ENCODE data around the gene ZNF143.
"Not testable (repeated sequence)": the region's sequence is repeated elsewhere in the genome, so short reads cannot be mapped to it uniquely, and the experiment has no call there.

The ZNF143 gene

DNA sequence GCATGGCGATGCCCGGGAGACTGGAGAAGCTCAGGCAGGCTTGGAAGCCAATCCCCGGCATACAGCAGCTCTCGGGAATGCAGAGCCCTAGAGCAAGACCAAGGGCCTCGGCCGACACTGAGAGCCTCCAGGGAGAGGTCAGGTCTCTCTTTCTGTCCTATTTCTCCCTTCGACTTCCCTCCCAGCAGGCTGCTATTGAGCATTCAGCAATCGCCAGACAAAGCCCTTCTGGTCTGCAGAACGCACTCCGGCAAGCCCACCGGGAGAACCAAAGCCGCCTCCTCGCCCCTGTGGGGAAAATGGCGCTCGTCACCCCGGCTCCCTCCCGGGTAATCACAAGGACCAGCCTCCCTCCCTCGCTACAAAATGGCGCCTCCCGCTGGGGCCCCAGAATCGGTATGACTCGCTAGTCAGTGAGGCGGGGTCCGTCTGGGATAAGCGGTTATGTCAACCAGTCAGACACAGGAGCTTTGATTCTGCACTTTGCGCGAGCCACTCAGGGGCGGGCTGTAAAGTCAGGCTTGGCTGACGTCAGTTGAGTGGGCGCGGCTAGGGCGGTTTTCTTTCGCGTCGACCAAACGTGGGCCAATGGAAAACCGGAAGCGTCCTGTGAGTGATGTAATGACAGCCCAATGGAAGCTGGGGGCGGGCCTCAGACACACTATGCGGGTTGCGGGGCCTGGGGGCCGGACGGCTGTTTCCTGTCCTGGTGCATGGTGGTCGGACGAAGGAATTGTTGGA is at the start of gene ZNF143:
ZNF143 (plus strand) TSS at position 691 of the 741 bp plus-strand sequence. CDS start 10,297 bp downstream, outside the sequence.
- DNase-seq = peak; percentile 99

DNA sequence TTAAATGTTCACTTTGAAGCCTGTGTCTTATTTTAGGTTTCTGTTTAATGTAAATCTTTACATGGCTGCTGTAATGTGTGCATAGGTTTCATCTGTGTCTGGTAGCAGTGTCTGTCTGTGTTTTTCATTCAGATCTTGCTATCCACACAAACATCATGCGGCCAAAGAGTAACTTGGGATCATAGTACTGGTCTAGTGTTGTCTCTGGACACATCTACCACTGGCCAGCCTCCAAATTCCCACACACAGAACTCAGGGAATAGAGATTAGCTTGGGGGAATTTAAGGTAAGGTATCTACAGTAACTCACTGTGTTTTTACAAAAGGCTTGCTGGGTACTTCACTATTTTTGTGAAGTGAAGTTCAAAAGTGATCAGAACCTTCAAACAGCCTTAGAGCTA is 32.1 kb upstream of the ZNF143 start:
- no peak for DNase-seq

DNA sequence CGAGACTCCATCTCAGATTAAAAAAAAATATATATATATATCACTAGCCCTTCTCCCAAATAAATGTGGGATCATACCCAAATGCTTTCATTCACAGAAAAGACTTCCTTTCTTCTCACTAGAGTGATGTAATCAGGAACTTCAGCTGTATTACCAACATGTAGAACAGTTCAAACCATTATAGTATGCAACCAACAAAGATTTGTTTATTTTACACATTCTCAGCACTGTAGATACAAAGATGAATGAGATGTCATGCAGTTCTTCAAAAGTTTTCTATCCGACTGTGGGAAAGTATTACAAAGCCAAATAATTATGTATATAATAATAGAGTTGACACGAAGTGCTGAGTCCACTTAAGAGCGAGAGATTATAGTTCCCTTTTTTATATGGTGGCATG is 22.2 kb upstream of the ZNF143 start:
- no peak for DNase-seq

DNA sequence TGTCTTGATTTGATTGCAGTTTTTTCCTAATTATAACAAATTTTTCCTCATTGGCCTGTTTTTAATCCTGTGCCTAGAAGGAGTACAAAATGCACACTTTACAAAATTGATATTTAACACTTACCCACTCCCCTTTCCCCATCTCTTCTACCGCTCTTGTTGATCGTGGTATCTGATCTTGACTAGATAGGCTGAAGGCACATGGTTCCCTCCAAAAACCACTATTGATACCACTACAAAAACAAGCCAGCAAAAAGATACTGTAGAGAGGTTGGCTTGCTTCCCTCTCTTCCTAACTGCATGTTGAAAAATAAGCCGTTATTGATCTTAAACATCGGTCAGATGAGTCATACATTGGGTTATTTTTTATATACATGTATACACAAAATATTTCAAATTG is 14.6 kb upstream of the ZNF143 start:
- DNase-seq = no peak

DNA sequence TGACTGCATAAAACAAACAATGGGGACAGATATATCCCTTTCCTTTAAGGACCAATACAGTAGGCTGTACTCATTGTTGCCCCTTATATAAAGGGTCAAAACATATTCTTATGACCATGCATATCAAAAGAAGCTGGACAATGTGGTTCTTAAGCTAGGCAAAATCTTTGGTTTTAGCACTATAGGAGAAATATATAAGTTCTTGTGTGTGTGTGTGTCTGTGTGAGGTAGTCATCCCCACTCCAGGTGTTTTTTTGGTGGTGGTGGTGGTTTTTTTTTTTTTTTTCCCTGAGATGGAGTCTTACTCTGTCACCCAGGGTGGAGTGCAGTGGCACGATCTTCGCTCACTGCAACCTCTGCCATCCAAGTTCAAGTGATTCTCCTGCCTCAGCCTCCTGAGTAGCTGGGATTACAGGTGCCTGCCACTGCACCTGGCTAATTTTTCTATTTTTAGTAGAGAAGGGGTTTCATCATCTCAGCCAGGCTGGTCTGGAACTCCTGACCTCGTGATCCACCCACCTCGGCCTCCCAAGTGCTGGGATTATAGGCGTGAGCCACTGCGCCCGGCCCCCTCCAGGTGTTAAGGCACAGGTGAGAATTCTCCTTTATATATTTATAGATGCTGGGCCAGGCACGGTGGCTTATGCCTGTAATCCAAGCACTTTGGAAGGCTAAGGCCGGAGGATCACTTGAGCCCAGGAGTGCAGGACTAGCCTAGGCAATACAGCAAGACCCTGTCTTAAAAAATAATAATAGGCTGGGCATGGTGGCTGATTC is 12.0 kb upstream of the ZNF143 start:
- DNase-seq = no peak

DNA sequence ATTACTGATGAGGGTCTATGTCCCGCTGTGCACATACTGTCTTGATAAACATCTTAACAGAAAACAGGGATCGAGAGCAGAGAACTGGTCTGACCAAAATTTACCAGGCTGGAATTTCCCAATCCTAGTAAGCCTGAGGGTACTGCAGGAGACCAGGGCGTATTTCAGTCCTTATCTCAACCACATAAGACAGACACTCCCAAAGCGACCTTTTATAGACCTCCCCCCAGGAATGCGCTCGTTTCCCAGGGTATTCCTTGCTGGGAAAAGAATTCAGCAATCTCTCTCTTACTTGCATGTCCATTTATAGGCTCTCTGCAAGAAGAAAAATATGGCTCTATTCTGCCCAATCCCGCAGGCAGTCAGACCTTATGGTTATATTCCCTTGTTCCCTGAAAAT is 8.8 kb upstream of the ZNF143 start:
- DNase-seq = not testable (repeated sequence)

DNA sequence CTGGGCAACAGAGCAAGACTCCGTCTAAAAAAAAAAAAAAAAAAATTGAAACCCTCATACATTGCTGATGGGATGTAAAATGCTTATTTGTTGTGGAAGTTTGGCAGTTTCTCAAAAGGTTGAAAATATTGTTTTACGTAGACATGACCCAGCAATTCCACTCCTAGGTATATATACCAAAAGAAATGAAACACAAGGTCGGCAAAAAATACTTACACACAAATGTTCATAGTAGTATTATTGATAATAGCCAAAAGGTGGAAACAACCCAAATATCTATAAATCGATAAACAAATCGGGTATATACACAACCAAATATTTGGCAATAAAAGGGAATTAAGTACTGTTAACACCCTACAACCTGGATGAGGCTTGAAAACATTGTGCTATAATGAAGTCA is 5.1 kb upstream of the ZNF143 start:
- DNase-seq = no peak

DNA sequence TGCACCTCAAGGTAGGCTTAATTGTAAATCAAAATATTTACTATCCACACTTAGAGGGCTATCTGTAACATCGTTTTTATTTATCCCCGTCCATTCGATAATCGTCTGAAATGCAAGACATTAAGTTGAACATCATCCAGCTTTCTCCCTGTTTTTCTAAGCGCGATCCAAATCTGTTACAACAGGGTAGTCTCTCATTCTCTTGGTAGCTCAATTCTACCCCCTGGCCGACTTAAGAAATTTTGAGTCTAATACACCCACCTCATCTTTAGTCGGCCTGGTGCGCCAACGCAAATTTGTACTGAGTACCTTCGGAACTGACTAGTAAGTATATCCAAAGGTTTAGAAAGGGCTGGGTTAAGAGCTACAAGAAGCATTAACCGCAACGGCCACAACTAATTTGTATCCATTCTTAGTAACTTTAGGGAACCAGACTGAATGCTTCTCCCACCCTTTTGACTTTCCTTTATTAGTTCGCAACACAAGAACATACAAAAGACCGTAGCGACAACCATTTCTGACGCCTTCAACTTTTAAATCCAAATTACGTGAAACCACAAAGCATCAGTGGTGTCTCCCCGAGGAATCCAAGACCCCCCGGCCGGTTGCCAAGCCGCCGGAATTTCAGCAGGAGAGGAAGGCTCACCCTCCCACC is 1.0 kb upstream of the ZNF143 start:
- peak; percentile 18 for DNase-seq

DNA sequence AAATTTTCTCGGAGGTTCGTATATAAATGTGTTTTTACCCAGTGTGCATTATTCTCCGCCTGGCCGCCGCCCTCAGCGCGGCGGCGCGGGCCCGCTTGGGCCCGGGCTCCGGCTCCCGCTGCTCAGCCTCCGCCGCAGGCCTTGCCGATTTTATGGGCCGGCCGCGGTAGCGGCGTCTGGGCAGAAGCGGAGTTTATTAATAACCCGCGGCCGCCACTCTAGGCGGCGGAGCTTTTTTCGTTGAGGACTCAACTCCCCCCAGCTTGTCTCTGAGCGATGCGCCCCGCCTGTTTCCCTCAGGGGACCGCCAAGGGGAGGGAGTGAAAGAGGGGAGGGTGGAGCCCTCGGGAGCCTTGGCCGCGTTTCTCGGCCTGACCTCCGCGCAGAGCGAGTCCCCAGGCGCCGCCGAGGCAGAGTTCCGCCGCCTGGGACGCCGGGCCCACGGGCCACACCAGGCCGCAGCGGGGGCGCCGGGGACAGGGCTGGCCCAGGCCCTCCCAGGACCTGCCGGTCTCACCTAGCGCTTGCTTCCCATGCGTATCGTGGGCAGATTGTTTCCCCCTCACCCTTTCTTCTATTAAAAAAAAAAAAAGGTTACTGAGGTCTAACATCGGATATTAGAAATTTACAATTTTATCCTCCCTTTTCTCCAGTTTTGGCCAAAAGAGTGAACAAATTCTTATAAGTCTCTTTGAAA is 399 bp downstream of the ZNF143 start:
- DNase-seq = peak; percentile 91

DNA sequence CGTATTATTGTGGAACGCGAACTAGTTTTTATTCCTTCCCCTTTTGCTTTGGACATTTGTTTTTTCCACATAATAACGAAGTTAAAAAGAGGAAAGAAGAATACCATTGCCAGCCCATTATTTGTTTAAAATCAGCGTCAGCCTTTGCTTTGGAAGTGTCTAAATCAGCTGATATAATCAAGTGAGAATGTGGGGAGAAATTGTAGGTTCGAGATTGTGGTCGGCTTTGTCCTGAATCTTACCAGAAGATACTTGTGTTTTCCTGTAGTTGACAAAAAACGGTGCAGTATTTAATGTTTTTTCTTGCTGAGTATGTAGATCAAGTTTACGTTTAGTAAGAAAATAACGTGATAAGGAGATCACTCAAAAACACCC is 935 bp downstream of the ZNF143 start:
- peak; percentile 4 for DNase-seq

DNA sequence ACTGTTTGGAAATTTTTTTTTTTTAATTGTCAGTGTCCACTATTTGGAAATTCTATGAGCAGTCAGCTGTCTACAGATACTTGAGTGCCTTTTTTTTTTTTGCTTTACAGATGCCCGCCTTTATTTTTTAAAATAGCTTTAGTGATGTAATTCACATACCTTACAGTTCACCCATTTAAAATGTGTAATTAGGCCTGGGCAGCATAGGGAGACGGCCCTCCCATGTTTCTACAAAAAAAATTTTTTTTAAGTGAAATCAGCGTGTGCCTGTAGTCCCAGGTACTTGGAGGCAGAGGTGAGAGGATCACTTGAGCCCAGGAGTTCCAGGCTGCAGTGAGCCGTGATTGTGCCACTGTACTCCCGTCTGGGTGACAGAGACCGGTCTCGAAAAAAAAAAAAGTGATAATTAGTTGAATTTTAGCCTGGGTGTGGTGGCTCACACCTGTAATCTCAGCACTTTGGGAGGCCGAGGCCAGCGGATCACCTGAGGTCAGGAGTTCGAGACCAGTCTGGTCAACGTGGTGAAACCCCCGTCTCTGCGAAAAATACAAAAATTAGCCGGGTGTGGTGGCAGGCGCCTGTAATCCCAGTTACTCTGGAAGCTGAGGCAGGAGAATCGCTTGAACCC is 1.5 kb downstream of the ZNF143 start:
- no peak for DNase-seq

DNA sequence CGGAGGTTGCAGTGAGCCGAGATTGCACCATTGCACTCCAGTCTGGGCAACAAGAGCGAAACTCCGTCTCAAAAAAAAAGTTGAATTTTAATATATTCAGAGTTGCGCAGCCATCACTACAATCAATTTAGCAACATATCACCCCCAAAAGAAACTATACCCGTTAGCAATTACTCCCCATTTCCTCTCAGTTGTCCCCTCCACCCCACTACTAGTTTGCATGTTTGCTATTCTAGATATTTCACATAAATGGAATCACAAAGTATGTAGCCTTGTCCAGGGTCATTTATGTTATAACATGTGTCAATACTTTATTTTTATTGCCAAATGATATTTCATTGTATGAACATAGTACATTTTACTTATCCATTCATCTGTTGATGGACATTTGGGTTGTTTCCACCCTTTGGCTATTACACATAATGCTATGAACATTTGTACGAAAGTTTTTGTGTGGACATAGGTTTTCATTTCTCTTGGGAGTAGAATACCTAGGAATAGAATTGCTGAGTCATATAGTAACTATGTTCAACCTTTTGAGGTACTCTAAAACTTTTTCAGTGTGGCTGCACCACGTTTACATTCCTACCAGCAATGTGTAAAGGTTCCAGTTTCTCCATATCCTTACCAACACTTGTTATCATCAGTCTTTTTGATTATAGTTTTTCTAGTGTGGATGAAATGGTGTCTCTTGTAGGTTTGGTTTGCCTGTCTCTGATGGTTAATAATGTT is 2.2 kb downstream of the ZNF143 start:
- DNase-seq = no peak

DNA sequence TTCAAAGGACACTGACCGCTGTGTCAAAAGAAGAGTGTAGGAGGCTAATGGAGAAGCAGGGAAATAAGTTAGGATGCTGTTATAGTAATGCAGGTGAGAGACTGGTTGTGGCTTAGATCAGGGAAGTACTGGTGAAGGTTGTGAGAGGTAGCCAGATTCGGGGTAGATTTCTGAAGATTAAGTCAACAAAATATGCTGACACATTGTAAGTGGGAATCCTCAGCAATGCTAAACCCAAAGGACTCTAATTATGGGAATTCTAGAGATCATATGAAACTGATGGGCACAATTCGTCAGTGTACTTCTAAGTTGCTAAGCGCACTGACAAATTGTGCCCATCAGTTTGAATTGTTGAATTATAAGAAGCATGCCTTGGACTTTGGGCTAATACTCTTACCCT is 10.0 kb downstream of the ZNF143 start:
- DNase-seq = no peak

DNA sequence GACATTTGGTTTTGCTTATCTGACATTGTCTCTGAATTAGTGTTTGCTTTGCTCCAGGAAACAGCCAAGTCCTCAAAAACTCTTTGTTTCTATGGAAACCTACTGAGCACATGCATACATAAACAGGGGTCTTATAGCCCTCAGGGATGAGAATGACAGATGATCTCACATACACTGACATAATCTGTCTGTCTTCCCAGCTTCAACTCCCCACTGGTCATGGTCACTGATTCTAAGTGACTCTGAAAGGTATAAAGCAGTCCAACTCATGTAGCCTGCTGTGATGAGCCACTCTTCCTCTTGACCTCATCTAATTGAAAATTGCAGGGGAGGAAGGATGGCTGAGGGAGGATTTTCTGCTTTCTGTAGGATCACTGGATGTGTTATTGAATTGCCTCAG is 12.6 kb downstream of the ZNF143 start:
- DNase-seq = no peak

DNA sequence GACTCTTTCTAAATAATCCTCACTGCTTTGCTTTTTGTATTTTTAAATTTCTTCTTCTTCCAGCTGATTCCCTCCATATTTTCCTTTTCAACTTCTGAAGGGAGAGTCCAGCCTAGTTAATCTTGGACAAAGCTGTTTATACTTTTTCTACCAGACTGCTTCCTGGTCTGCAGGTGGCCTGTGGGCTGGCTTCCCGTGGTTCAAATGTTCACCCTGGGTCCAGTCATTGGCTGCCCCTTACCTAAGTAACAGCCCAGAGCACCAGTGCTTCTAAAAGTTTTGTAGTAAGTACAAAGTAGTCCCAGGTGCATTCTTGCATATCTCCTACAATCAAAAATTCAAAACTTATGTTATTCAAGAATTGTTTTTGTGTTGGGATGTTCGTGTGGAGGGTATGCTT is 19.1 kb downstream of the ZNF143 start:
- no peak for DNase-seq

DNA sequence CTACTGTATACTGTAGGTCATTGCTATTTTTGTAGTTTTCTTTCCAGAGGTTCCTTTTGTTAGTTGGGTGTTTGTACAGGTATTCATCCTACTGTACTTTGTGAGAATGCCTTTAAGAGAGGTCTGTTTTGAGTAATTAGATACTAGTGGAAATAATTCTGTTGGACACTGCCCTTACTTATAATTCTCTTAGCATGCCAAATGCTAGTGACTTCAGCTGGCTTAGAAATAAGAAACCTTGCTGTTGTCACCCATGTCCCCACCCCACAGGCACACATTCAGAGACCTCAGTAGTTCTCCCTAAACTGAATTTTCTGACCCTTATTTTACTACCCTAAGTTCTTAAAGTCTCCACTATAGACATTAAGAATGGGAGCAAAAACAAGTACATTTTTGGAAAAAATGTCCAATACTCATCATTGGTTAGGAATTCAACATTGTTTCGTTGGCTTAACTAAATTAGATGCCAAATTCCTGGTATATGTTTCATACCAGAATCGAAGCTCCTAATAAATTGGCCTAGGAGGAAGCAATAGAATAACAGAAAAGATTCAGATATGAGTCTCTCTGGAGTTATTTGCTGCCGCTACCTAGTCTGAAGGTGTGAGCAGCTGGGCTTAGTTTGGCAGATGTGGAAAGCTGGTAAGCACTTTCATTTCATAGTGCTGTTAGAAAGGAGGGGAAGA is 28.4 kb downstream of the ZNF143 start:
- no peak for DNase-seq

DNA sequence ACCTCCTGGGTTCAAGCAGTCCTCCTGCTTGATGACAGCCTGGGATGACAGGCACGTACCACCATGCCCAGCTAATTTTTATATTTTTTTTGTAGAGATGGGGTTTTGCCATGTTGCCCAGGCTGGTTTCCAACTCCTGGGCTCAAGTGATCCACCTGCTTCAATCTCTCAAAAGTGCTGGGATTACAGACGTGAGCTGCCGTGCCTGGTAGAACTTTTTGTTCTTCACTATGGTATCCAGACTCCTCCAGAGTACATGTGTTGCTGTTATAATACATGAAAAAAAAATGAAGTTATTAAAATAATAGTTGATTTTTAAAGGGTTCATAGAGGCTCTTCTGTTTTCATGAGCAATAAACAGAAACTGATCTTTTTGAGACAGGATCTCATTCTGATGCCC is 29.6 kb downstream of the ZNF143 start:
- DNase-seq = no peak

DNA sequence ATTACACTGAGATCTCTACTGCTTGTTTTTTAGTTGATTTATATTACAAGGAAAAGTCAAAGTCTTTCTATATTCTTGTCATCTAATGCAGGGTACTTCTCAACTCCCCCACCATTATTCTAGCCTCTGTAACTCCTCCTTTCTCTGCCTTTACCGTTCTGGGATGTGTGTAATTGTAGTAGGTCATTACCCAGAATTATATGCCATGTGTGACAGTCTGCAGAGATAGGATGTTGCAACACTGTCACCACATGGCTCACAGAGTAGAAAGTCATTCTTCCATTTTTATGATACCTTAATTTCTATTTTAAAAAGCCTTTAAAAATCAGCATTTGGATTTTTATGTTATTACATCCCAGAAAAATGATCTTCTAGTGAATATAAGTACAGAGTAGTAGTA is 32.7 kb downstream of the ZNF143 start:
- DNase-seq = no peak

DNA sequence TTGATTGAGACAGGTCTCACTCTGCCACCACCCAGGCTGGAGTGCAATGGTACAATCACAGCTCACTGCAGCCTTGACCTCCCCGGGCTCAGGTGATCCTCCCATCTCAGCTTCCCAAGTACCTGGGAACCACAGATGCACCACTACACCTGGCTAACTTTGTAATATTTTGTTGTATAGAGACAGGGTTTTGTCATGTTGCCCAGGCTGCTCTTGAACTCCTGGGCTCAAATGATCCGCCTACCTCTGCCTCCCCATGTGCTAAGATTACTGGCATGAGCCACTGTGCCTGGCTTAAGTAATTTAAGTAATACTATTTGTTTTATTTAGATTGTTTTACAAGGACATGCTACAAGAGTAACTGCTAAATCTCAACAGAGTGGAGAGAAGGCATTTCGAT is 33.5 kb downstream of the ZNF143 start:
- DNase-seq = no peak

DNA sequence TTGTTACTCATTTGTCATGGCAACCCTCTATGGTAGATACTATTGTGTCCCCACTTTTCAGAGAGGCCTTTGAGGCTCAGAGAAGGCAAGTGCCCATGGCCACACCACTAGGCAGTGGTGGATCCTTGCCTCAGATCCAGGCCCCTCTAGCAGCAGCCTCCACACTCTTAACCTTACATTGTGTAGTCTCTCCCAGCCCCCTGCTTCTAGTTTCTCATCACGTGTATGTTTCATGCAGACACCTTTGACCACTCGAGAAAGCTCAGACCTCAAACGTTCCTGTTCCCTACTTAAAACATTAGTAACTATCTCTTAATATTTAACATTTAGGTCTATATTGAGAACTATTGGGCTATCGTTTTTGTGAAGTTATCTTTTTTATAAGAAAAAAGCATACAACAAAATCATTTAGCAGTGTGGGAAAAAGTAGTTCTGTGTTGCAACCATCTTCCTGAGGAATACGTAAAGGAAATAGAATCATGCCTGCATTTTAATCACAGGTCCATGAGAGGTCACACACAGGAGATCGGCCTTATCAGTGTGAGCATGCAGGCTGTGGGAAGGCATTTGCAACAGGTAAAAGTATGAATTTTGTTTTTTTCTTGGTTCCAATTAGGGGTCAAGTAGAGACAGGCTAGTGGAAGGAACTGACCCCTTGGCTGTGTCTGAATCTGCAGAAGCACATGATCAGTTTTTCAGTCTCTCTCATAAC is 35.1 kb downstream of the ZNF143 start:
- DNase-seq = no peak

All from NCI-H1105 (cell line).